Endothelial cell of umbilical vein (primary cell): Measurements from ENCODE around the gene NUAK1. TPM values are rescaled to one million over a fixed set of nuclear protein-coding genes. Genes with fewer than 3 reads are reported as not detected.

Source experiments
- BruUV-seq: library from RNA; stranded (reverse); fragments of 400-500 nt; replicated peaks from 2 replicates; lab custom pipeline; 2021; lab: Mats Ljungman, UMichigan
- CTCF ChIA-PET: fragments of 300-600, 350-600 bp; sonication (Branson Sonifier 250); formaldehyde crosslinking; loops from one replicate; lab custom pipeline; 2021; ENCODE audit warnings: antibody characterized with exemption, inconsistent platforms; lab: Charles Lee
- POLR2A ChIA-PET: fragments of 300-600, 350-600 bp; sonication (Branson Sonifier 250); formaldehyde crosslinking; loops from one replicate; lab custom pipeline; 2021; ENCODE audit warnings: antibody characterized with exemption, inconsistent platforms; lab: Charles Lee
- DNase-seq: peaks from one replicate; pipeline ENCODE4 v3.0.0-alpha.2; 2011; ENCODE audit warnings: low read depth, low spot score
- FAIRE-seq: peaks from 2 replicates; lab custom pipeline; 2011; peaks lifted over from hg19 to GRCh38; lab: Jason Lieb, UNC
- H2AFZ ChIP-seq: 2 replicates; pipeline ENCODE4 v1.6.0; 2012; ENCODE audit warnings: low read depth, low read length, control low read depth, inconsistent platforms
- H3K27ac ChIP-seq: 2 replicates; pipeline ENCODE4 v1.5.1; 2011; ENCODE audit warnings: low read depth, mild to moderate bottlenecking, control low read depth, low read length, moderate library complexity; ENCODE audit not compliant: insufficient read depth
- H3K27me3 ChIP-seq, 2 experiments: 2 replicates each; pipeline versions ENCODE4 v1.6.0 to v1.6.1; 2011; ENCODE audit warnings: low read length in 2 of 2, mixed read lengths in 1 of 2; ENCODE audit not compliant: control insufficient read depth in 2 of 2, insufficient read depth in 2 of 2
- H3K36me3 ChIP-seq, 2 experiments: 2 replicates in 1 of 2; 3 replicates in 1 of 2; pipeline ENCODE4 v1.5.1; 2011; ENCODE audit warnings: low read length in 2 of 2, mild to moderate bottlenecking in 1 of 2, moderate library complexity in 1 of 2; ENCODE audit not compliant: control insufficient read depth in 2 of 2, insufficient read depth in 2 of 2; ENCODE audit errors: extremely low read depth in 1 of 2
- H3K4me1 ChIP-seq: 3 replicates; pipeline ENCODE4 v1.5.1; 2011; ENCODE audit warnings: mild to moderate bottlenecking, low read length; ENCODE audit not compliant: control insufficient read depth, insufficient read depth; ENCODE audit errors: extremely low read depth
- H3K4me2 ChIP-seq: 2 replicates; pipeline ENCODE4 v1.6.1; 2011; ENCODE audit warnings: low read length, control low read depth, mixed read lengths; ENCODE audit not compliant: insufficient read depth
- H3K4me3 ChIP-seq, 3 experiments: fragments of 200-600 bp in 1 of 3; sonication (generic), shearing (Covaris generic) in 1 of 3; replicated peaks in 1 of 3; 2 replicates each; pipeline ENCODE4 v1.5.1; 2011 to 2016; ENCODE audit warnings: control low read depth in 3 of 3, low read length in 3 of 3, mild to moderate bottlenecking in 2 of 3, inconsistent platforms in 1 of 3, low read depth in 1 of 3, moderate library complexity in 1 of 3; ENCODE audit not compliant: insufficient read depth in 1 of 3
- H3K79me2 ChIP-seq: 2 replicates; pipeline ENCODE4 v1.6.0; 2012; ENCODE audit warnings: low read length, inconsistent platforms; ENCODE audit not compliant: control insufficient read depth, insufficient read depth
- H3K9ac ChIP-seq: replicated peaks from 2 replicates; pipeline ENCODE3; 2011; ENCODE audit warnings: low read length, control low read depth; ENCODE audit not compliant: insufficient read depth; ENCODE audit errors: extremely low read depth
- H3K9me1 ChIP-seq: replicated peaks from 3 replicates; pipeline ENCODE4 v1.6.0; 2011; ENCODE audit warnings: mild to moderate bottlenecking, low read length; ENCODE audit not compliant: control insufficient read depth, insufficient read depth; ENCODE audit errors: extremely low read depth
- H3K9me3 ChIP-seq: replicated peaks from 2 replicates; pipeline ENCODE4 v1.5.1; 2012; ENCODE audit warnings: low read length, inconsistent platforms; ENCODE audit not compliant: control insufficient read depth, insufficient read depth
- H4K20me1 ChIP-seq: replicated peaks from 2 replicates; pipeline ENCODE3; 2011; ENCODE audit warnings: mild to moderate bottlenecking, low read length; ENCODE audit not compliant: control insufficient read depth, insufficient read depth; ENCODE audit errors: extremely low read depth
- CTCF ChIP-seq, 2 donors: IDR thresholded peaks; 1 replicate in 1 of 2; 2 replicates in 1 of 2; pipeline ENCODE4 v1.5.1; 2011; ENCODE audit warnings: low read length in 2 of 2, mild to moderate bottlenecking in 2 of 2, moderate library complexity in 2 of 2, control low read depth in 1 of 2, inconsistent platforms in 1 of 2, low read depth in 1 of 2; ENCODE audit not compliant: insufficient read depth in 1 of 2; ENCODE audit errors: extremely low read depth in 1 of 2
- EZH2 ChIP-seq: IDR thresholded peaks from 2 replicates; pipeline ENCODE4 v1.6.1; 2012; ENCODE audit warnings: borderline replicate concordance, low read depth, mild to moderate bottlenecking, moderate library complexity, low read length, inconsistent platforms; ENCODE audit not compliant: severe bottlenecking
- FOS ChIP-seq: IDR thresholded peaks from 2 replicates; pipeline ENCODE4 v1.6.1; 2011; ENCODE audit warnings: mild to moderate bottlenecking, low read length, moderate library complexity, borderline replicate concordance; ENCODE audit not compliant: insufficient read depth
- GATA2 ChIP-seq: IDR thresholded peaks from 2 replicates; pipeline ENCODE4 v1.7.0; 2011; ENCODE audit warnings: low read depth, mild to moderate bottlenecking, moderate library complexity, mixed read lengths, low read length; ENCODE audit not compliant: insufficient read length, insufficient read depth
- JUN ChIP-seq: IDR thresholded peaks from 2 replicates; pipeline ENCODE4 v1.6.1; 2011; ENCODE audit warnings: borderline replicate concordance, low read depth; ENCODE audit not compliant: insufficient read length, insufficient read depth
- MAX ChIP-seq: IDR thresholded peaks from 2 replicates; pipeline ENCODE4 v1.6.1; 2011; ENCODE audit not compliant: insufficient read depth, insufficient read length
- MYC ChIP-seq: IDR thresholded peaks from one replicate; pipeline ENCODE4 v1.6.1; 2011; ENCODE audit warnings: mild to moderate bottlenecking, low read depth, low read length
- POLR2A ChIP-seq: IDR thresholded peaks from 2 replicates; pipeline ENCODE4 v1.6.1; 2012; ENCODE audit warnings: low read depth, mild to moderate bottlenecking, control low read depth, low read length
- POLR2AphosphoS5 ChIP-seq: IDR thresholded peaks from 2 replicates; pipeline ENCODE4 v1.6.1; 2012; ENCODE audit warnings: low read depth, mild to moderate bottlenecking, control low read depth, low read length, moderate library complexity; ENCODE audit not compliant: insufficient read depth
- dilution Hi-C: fragments of 300-500 bp; cut with MboI; formaldehyde crosslinking; loops from one replicate; pipeline ENCODE4 v1.15.0; 2019; ENCODE audit warnings: low sequenced_read_pairs; ENCODE audit not compliant: extremely low pct_ligation_motif_present
- intact Hi-C: fragments of 100-400 bp; cut with micrococcal nuclease; formaldehyde crosslinking; loops from one replicate; pipeline ENCODE4 v1.10.0; 2022
- polyA plus RNA-seq, 4 experiments: library from polyadenylated mRNA; depleted of rRNA in 3 of 4; stranded (reverse) in 3 of 4; unstranded in 1 of 4; fragments of >200 nt; gene quantifications; 2 replicates each; pipeline versions ENCODE4 v1.2.1 to v1.2.3, GENCODE V29; 2011 to 2012; ENCODE audit warnings: missing spikeins in 1 of 4
- total RNA-seq: library from RNA; stranded (reverse); gene quantifications from 2 replicates; pipeline ENCODE4 v1.2.3, GENCODE V29; 2021

The NUAK1 gene
- total and polyA plus RNA-seq, 2 donors (not counting 3 experiments of a cell fraction or from before 2014, with no cell fraction given) = 34.2 to 39.7 TPM

- ChIA-PET CTCF (no interaction called here), POLR2A (no interaction called here)
- Histone ChIP-seq H3K4me1 (peaks cover 27% of the 10 kb centered on the region), H3K27me3 (no peaks in the 10 kb centered on the region), H3K4me2 (no peak overlapping the region), H3K27ac (no peak overlapping the region), H3K36me3 (peaks cover 13 to 47% of the 10 kb centered on the region in 2 experiments), H3K9me1 (no peaks in the 10 kb centered on the region), H3K9ac (no peak overlapping the region), H3K79me2 (no peaks in the 10 kb centered on the region), H4K20me1 (no peaks in the 10 kb centered on the region), H3K9me3 (no peaks in the 10 kb centered on the region), H2AFZ (no peak overlapping the region), H3K4me3 (no peak overlapping the region)
- intact Hi-C loops (no loop called here), dilution Hi-C loops (no loop called here)
- TF ChIP-seq EZH2 (no peak), JUN (no peak), CTCF (IDR thresholded peaks at IDR 0.05; ENCODE audit: extremely low read depth in 1 of 2, insufficient read depth in 1 of 2, low read depth in 1 of 2, low read length in 2 of 2) (no peak), MAX (no peak), MYC (no peak), FOS (no peak), POLR2A (no peak), GATA2 (no peak), POLR2AphosphoS5 (no peak)
- BruUV-seq = no TSS peak
- FAIRE-seq (no peak), DNase-seq (no peak)
Measured at GRCh38 chr12:106070147-106070546, 68.6 kb downstream of the NUAK1 start.
